H1 (cell line): ENCODE data around the gene CNDP1. TPM values are rescaled to one million over a fixed set of nuclear protein-coding genes. Genes with fewer than 3 reads are reported as not detected.

Source experiments
- HDAC2 ChIP-seq, 2 experiments: fragments of 300-600 bp in 1 of 2; sonication (generic) in 1 of 2; IDR thresholded peaks; 2 replicates each; pipeline ENCODE4 v1.6.1; 2011 to 2012; ENCODE audit warnings: low read depth in 2 of 2, low read length in 2 of 2, mild to moderate bottlenecking in 2 of 2, moderate library complexity in 2 of 2, borderline replicate concordance in 1 of 2, inconsistent platforms in 1 of 2
- RFX5 ChIP-seq: IDR thresholded peaks from 2 replicates; pipeline ENCODE4 v1.6.1; 2011; ENCODE audit warnings: low read depth, low read length, improper control_type of control experiment, borderline replicate concordance
- polyA plus RNA-seq, 7 experiments: library from polyadenylated mRNA; depleted of rRNA in 3 of 7; stranded (reverse) in 5 of 7; unstranded in 2 of 7; fragments of >200 nt in 5 of 7; fragments of 200-250 nt in 2 of 7; gene quantifications; 1 replicate in 5 of 7; 2 replicates in 1 of 7; 4 replicates in 1 of 7; pipeline versions ENCODE4 v1.2.1 to v1.2.3, GENCODE V29; 2011 to 2013; ENCODE audit warnings: missing spikeins in 2 of 7, mixed read lengths in 2 of 7
- total RNA-seq: library from RNA; stranded (reverse); fragmentation: NEBNext Ultra II Directional; extraction: Animal tissue kit (Norgen Biotek cat#: 25700); gene quantifications from 2 replicates; pipeline ENCODE4 v1.2.1, GENCODE V29; 2021

The CNDP1 gene
- total and polyA plus RNA-seq, 2 of the 8 experiments (the other 6 are each of a cell fraction or from before 2014, with no cell fraction given) = 0.09 TPM; not detected in 1

GRCh38 chr18:74544898-74545297 lies 10.6 kb downstream of the CNDP1 start (continued):
- TF ChIP-seq RFX5 (no peak), HDAC2 (IDR thresholded peaks at IDR 0.05; ENCODE audit: borderline replicate concordance in 1 of 2, low read depth in 2 of 2, low read length in 2 of 2) (no peak)
- TF ChIP-seq, all 59 proteins: peak for 0
